ENCODE measurements around the gene RBM15B.

- no peak for TF ChIP-seq CTCF (IDR thresholded peaks at IDR 0.05)
- TF ChIP-seq POLR2AphosphoS5 (IDR thresholded peaks at IDR 0.05): no peak
- no peak for TF ChIP-seq POLR2A (IDR thresholded peaks at IDR 0.05)
- no peak for TF ChIP-seq EP300 (IDR thresholded peaks at IDR 0.05)
Observed at GRCh38 chr3:51355891-51356578, 35.0 kb upstream of the RBM15B start.
